Activated B cell treated with CpG ODN at 0.5 μM for 24 hours (primary cell): ENCODE measurements around the gene SORCS1. TPM values are rescaled to one million over a fixed set of nuclear protein-coding genes. Genes with fewer than 3 reads are reported as not detected.

ENCODE experiments used
- ATAC-seq: fragments of 200-7000 bp; cut with Tn5 transposase; one replicate; pipeline ENCODE4 v1.10.0; 2021; ENCODE audit warnings: low read depth, mild to moderate bottlenecking, moderate library complexity
- CTCF ChIA-PET: fragments of 350-600 bp; sonication (Branson Sonifier 250); formaldehyde crosslinking; loops from one replicate; lab custom pipeline; 2021; ENCODE audit warnings: antibody characterized with exemption; lab: Charles Lee
- POLR2A ChIA-PET: fragments of 350-600 bp; sonication (Branson Sonifier 250); formaldehyde crosslinking; loops from one replicate; lab custom pipeline; 2021; ENCODE audit warnings: antibody characterized with exemption; lab: Charles Lee
- DNase-seq: peaks from one replicate; pipeline ENCODE4 v3.0.0; 2022
- H3K27ac Mint-ChIP-seq: one replicate; pipeline ENCODE4 v1.8.0; 2020; ENCODE audit warnings: mixed read lengths
- H3K27me3 Mint-ChIP-seq: one replicate; pipeline ENCODE4 v1.8.0; 2021; ENCODE audit warnings: mixed read lengths
- H3K36me3 Mint-ChIP-seq: one replicate; pipeline ENCODE4 v1.8.0; 2021; ENCODE audit warnings: low read depth, mixed read lengths
- H3K4me1 Mint-ChIP-seq: one replicate; pipeline ENCODE4 v1.8.0; 2021; ENCODE audit warnings: mixed read lengths
- H3K4me3 Mint-ChIP-seq: one replicate; pipeline ENCODE4 v1.8.0; 2020; ENCODE audit warnings: mild to moderate bottlenecking, mixed read lengths
- H3K9me3 Mint-ChIP-seq: one replicate; pipeline ENCODE4 v1.8.0; 2020; ENCODE audit warnings: mixed read lengths
- intact Hi-C: fragments of 100-400 bp; cut with micrococcal nuclease; formaldehyde crosslinking; loops from one replicate; pipeline ENCODE4 v1.15.1; 2024
- total RNA-seq: library from RNA; stranded (reverse); gene quantifications from 2 replicates; pipeline ENCODE4 v1.2.3, GENCODE V29; 2022
- TF ChIP-seq, protein P1 (sequence below): fragments of 200-600 bp; IDR thresholded peaks from one replicate; pipeline ENCODE4 v1.8.0; 2022; ENCODE audit warnings: antibody characterized with exemption, mild to moderate bottlenecking

The SORCS1 gene
- total RNA-seq, 1 donor from 2014 or later = not detected

DNA sequence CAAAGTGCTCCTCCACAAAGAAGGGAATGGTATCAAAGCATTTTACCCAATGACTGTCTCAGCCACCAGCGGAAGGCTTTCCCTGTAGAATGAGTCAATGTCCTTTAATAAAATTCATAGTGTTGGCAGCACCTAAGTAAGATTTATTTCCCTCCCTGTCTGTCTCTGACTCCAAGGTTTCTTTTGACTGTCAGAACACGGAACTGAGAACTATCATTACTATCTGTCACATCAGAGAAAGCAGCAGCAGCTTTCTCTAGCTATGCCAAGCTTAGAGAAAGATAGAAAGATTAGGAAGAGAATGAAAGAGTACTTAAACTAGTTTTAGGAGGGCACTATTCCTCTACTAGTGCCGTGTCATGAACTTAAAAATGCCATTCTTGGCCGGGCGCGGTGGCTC lies 400.1 kb downstream of the SORCS1 start:
- ChIA-PET CTCF (no interaction called here), POLR2A (no interaction called here)
- no peaks in the 10 kb centered on the region for H3K27me3 Mint-ChIP-seq
- no peak for ATAC-seq
- no peaks in the 10 kb centered on the region for H3K4me1 Mint-ChIP-seq
- no peaks in the 10 kb centered on the region for H3K9me3 Mint-ChIP-seq
- TF ChIP-seq, protein P1, sequence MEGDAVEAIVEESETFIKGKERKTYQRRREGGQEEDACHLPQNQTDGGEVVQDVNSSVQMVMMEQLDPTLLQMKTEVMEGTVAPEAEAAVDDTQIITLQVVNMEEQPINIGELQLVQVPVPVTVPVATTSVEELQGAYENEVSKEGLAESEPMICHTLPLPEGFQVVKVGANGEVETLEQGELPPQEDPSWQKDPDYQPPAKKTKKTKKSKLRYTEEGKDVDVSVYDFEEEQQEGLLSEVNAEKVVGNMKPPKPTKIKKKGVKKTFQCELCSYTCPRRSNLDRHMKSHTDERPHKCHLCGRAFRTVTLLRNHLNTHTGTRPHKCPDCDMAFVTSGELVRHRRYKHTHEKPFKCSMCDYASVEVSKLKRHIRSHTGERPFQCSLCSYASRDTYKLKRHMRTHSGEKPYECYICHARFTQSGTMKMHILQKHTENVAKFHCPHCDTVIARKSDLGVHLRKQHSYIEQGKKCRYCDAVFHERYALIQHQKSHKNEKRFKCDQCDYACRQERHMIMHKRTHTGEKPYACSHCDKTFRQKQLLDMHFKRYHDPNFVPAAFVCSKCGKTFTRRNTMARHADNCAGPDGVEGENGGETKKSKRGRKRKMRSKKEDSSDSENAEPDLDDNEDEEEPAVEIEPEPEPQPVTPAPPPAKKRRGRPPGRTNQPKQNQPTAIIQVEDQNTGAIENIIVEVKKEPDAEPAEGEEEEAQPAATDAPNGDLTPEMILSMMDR = no peak
- no peaks in the 10 kb centered on the region for H3K36me3 Mint-ChIP-seq
- intact Hi-C loops = no loop called here
- no peak overlapping the region for H3K4me3 Mint-ChIP-seq
- DNase-seq = no peak
- H3K27ac Mint-ChIP-seq = no peak overlapping the region

DNA sequence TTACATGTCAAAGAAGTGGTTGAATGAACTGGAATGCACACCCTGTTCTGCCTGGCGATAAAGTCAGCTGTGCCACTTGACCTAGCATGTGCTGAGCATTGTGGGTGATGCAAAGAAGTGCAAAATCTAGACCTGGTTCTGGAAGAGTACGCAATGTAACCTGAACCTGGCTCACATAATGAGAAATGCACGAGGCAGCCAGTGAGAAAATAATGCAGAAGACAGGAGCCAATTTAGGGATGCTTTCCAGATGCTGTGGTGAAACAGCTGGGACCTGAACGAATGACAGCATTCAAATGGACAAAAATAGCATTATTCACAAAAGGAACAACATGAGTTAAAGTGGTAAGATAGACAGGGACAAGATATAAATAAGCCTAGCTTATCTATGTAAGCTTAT lies 402.6 kb downstream of the SORCS1 start:
- intact Hi-C loops = no loop called here
- H3K27me3 Mint-ChIP-seq = no peaks in the 10 kb centered on the region
- peaks cover 2% of the 10 kb centered on the region for H3K9me3 Mint-ChIP-seq
- CTCF ChIA-PET = no interaction called here
- no peak overlapping the region for H3K27ac Mint-ChIP-seq
- POLR2A ChIA-PET = no interaction called here
- ATAC-seq (no peak), DNase-seq (no peak)
- no peak overlapping the region for H3K4me3 Mint-ChIP-seq
- H3K36me3 Mint-ChIP-seq = no peaks in the 10 kb centered on the region
- H3K4me1 Mint-ChIP-seq = no peaks in the 10 kb centered on the region
- TF ChIP-seq, protein P1 = no peak

DNA sequence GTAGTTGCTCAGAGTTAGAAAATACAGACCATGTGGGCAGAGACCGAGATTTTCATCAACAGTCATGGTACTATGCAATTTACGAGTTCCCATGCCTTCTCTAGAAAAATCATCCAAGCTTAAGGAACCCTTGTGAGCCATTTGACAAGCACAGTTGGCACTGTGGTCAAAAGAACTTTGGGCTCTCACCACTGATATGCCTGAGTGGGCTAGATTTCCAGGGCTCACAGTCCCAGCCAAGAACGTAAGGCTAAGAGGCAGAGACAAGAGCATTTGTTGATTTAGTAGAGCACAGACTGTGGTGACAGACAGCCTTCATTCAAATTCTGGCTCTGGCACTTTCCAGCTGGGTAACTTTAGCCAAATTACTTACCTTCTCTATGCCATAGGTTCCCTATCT lies 407.0 kb downstream of the SORCS1 start:
- peaks cover 6% of the 10 kb centered on the region for H3K9me3 Mint-ChIP-seq
- no peak overlapping the region for H3K27ac Mint-ChIP-seq
- no peak overlapping the region for H3K4me3 Mint-ChIP-seq
- ATAC-seq = no peak
- POLR2A ChIA-PET = no interaction called here
- H3K4me1 Mint-ChIP-seq = no peaks in the 10 kb centered on the region
- no peaks in the 10 kb centered on the region for H3K36me3 Mint-ChIP-seq
- H3K27me3 Mint-ChIP-seq = no peaks in the 10 kb centered on the region
- intact Hi-C loops = no loop called here
- TF ChIP-seq, protein P1 = no peak
- CTCF ChIA-PET = no interaction called here
- DNase-seq = no peak

DNA sequence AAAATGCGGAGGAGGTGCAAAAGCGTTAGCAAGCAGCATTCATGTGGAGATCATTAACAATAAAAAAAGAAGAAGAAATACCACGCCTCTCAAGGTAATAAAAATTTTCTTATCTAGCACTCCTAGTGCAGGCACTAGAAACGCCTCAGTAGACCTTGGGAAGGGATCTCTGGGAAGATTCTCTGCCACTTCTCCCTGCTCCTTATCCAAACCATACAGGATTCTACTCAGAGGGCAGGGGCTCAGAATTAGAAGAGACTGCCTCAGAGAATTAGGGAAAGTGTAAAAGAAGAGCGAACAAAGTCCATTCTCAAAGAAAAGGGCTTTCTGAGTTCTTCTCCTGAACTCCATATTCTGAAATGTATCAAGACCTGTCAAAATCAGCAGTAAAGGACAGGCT lies 413.4 kb downstream of the SORCS1 start:
- no peak for ATAC-seq
- TF ChIP-seq, protein P1 = no peak

DNA sequence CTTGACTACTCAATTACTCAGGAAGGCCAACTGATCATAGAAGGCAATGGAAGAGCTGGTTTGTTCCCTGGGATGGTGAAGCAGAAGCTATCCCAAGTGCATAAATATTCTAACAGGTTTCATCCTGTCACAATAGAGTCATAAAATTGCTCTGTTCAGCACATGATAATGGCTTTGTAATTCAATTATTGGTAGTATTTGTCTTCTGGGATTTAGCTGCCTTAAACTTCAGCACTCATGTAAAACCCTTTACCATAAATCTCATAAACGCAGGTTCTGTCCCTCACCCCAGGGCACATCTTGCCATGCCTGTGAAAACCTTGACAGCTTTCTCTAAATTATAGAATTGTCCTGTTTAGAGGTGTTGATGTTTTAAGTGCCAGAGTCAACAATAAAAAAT lies 417.6 kb downstream of the SORCS1 start:
- Mint-ChIP-seq H3K36me3 (no peaks in the 10 kb centered on the region), H3K27me3 (no peaks in the 10 kb centered on the region), H3K9me3 (no peaks in the 10 kb centered on the region), H3K4me1 (no peaks in the 10 kb centered on the region), H3K27ac (no peak overlapping the region), H3K4me3 (no peak overlapping the region)
- intact Hi-C loops = no loop called here
- POLR2A ChIA-PET = no interaction called here
- TF ChIP-seq, protein P1 = no peak
- CTCF ChIA-PET = no interaction called here
- DNase-seq (no peak), ATAC-seq (no peak)

More for the DNA sequence above, 413.4 kb downstream of the SORCS1 start:
- no peak overlapping the region for H3K4me3 Mint-ChIP-seq
- DNase-seq = no peak
- ChIA-PET CTCF (no interaction called here), POLR2A (no interaction called here)
- no peaks in the 10 kb centered on the region for H3K27me3 Mint-ChIP-seq
- H3K27ac Mint-ChIP-seq = no peak overlapping the region
- intact Hi-C loops = no loop called here
- H3K4me1 Mint-ChIP-seq = no peaks in the 10 kb centered on the region
- no peaks in the 10 kb centered on the region for H3K36me3 Mint-ChIP-seq
- H3K9me3 Mint-ChIP-seq = peaks cover 2% of the 10 kb centered on the region
